ENCODE measurements around the gene MFSD8.
"Not testable (repeated sequence)": the region's sequence is repeated elsewhere in the genome, so short reads cannot be mapped to it uniquely, and the experiment has no call there.

Gene MFSD8

GRCh38 chr4:127931836-127932235 is 33.1 kb downstream of the MFSD8 start:
- not testable (repeated sequence) for DNase-seq

GRCh38 chr4:127930175-127930574 is 34.8 kb downstream of the MFSD8 start:
- no peak for DNase-seq

DNA sequence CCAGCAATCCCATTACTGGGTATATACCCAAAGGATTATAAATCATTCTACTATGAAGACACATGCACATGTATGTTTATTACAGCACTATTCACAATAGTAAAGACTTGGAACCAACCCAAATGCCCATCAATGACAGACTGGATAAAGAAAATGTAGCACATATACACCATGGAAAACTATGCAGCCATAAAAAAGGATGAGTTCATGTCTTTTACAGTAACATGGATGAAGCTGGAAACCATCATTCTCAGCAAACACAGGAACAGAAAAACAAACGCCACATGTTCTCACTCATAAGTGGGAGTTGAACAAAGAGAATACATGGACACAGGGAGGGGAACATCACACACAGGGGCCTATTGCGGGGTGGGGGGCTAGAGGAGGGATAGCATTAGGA is 39.3 kb downstream of the MFSD8 start:
- DNase-seq: not testable (repeated sequence)

- no peak for DNase-seq
Measured at GRCh38 chr4:127922226-127922625, 42.7 kb downstream of the MFSD8 start.

DNA sequence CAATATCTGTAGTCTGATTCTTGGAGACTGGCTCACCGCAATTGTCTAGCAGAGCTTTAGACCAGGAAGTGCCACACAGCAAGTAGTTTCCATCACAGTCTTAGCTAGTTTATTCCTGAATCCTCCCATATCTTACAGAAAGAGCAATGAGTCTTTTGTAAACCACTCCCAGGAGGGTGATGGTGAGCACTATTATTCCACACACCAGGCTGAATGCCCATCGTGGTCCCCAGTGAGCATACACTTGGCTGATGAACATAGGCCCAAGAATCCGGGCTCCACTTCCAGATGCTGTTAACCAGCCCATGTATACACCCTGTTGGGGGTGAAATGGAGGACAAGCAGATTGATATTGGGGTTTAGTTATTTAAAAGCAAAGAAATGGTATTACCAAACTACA is 44.5 kb downstream of the MFSD8 start:
- no peak for DNase-seq

DNA sequence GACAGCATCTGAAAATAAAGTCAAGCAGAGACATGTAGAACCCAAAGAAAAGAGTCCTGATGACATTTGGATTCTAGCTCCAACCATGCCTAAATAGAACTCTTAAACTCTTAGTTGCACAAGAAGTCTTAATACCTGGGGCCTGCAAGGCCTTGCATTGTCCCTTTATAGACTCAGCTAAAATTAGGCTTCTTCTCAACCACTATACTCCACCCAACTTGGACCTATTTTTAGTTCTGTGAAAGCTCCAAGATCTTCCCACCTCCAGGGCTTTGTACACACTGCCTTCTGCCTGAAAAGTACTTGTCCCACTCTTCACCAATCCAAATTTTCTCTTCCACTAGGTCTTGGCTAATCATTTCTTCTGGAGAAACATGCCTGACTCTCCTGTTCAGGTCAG is 47.8 kb downstream of the MFSD8 start:
- DNase-seq: no peak

DNA sequence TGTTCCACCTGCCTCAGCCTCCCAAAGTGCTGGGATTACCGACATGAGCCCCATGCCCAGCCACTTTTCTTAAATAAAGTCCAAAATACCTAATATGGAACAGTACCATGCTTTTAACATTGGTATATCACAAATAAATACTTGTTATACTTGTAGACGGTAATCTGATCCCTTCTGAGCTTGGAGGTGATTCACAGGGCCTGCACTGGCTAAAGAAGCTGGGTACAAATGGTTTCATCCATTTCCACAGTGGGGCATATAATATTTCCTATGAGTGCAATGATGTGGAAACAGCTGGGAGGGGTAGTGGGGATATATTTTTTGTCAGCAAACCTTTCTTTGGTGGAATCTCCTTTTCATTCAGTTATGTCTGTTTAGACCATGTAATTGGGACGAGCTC is 48.5 kb downstream of the MFSD8 start:
- DNase-seq: no peak

GRCh38 chr4:127905029-127905428 is 59.9 kb downstream of the MFSD8 start:
- no peak for DNase-seq

DNA sequence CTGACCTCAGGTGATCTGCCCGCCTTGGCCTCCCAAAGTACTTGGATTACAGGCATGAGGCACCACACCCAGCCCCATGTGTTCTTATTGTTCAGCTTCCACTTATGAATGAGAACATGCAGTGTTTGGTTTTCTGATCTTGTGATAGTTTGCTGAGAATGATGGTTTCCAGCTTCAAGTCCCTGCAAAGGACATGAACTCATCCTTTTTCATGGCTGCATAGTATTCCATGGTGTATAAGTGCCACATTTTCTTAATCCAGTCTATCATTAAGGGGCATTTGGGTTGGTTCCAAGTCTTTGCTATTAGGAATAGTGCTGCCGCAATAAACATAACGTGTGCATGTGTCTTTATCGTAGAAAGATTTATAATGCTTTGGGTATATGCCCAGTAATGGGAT is 65.3 kb downstream of the MFSD8 start:
- DNase-seq: not testable (repeated sequence)

DNA sequence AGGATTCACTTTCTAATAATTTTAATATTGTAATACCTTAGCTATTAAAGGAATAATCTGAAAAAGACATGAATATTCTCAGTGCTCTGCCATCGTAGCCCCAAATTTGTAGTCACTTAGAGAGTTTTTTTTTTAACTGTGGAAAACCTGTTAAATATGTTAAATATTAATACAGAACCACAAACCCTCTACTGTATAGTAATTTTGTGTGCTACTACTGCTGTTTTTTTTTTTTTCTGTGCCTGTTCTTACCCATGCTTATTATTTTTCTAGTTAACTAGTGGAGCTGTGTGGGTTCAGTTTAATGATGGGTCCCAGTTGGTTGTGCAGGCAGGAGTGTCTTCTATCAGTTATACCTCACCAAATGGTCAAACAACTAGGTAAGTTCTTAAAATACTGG is 68.4 kb downstream of the MFSD8 start:
- no peak for DNase-seq

DNA sequence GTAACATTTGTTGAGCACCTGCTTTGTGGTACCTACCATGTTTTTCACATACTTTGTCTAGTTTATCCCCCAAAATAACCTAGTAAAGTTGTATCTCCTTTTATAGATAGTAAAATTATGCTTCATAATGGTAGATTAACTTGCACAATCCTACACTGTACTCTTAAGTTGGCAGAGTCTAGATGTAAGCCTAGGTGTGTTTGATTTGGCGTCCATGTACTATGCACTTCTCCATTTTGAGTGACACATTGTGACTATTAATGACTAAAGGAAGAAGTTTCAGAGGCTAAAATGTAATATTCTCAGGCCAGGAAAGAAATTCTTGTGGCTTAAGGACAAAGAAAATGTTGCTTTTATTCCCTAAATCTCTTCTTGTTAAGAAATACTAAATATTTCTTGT is 68.9 kb downstream of the MFSD8 start:
- DNase-seq: no peak

DNA sequence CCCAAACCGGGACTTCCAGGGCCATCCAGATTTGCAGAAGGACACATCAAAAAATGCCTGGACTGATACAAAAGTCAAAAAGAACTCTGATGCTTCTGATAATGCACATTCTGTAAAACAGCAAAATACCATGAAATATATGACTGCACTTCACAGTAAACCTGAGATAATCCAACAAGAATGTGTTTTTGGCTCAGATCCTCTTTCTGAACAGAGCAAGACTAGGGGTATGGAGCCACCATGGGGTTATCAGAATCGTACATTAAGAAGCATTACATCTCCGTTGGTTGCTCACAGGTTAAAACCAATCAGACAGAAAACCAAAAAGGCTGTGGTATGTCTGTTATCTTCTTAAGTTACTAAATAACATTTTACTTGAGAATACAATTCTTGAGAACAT is 75.1 kb downstream of the MFSD8 start:
- no peak for DNase-seq

- no peak for DNase-seq
Measured at GRCh38 chr4:127888559-127888958, 76.4 kb downstream of the MFSD8 start.

DNA sequence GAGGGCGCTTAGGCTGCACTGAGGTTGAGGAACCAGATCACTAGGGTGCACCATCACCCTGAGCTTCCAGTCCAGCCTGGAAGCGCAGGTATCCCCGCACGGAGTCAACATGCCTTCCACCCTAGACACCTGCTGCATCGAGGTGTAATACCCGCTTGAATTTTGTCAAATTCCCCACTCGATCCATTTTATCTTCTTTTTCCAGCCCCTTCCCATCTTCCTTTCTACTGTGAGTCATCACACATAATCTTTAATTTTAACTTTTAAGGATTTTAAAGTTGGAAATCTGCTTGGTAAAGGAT is 83.5 kb downstream of the MFSD8 start:
- DNase-seq: no peak

DNA sequence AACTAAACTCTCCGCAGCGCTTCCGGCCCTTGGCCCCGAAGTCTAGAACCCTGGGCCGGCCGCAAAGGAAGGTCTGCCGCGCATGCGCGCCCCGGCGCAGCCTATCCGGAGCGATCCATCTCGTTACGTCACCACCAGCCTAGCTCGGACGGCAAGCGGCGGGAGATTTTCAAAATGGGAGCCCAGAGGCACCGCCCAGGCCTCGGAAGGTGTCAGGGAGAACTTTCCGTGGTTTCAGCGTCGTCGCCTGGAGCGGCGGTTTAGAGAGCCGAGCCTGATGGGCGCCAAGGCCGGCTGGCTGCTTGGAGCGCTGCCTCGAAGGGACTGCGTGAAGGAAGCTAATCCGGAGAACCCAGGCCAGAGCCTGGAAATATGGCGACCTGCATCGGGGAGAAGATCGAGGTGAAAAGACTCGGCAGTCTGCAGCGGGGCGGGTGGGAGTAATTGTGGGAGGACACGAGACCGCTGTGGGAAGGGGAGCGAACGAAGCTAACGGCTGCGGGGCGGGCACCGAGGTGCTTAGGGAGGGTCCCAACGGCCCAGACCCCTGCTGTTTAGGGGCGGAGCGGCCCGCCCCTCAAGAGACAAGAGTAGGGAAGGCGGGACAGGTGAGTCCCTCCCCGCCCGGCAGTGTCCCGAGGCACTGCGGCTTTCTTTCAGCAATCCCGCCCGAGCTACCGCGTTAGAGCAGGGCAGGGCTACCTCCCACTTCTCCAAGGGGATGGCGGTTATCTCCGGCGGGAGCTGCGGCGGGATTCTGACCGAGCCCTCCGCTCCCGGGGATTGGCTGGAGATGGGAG is 84.0 kb downstream of the MFSD8 start, which contains the start of gene PLK4:
TSS of gene PLK4 (plus strand) at position 131 of the 800 bp plus-strand sequence. CDS start at position 373, 242 bp downstream.
- peak; percentile 87 for DNase-seq

DNA sequence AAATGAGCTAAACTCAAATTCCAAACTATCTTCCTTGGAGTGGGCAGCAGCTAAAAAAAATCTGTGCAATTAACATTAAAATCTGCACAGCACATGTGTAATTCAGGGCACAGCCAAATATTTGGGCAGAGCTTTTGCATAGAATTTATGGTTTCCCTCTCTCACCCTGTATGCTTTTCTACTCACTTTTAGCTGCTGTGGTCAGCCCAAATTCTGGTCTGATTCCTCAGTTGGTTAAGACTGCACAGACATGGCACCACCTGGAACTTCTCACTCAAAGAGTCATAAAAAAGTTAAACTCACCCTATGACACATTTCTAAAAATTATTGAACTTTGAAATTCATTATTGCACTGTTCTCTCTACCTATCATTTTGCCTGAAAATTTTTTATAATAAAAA is 89.2 kb downstream of the MFSD8 start:
- DNase-seq: no peak

GRCh38 chr4:127870688-127871087 is 94.3 kb downstream of the MFSD8 start:
- DNase-seq: peak; percentile 8

DNA sequence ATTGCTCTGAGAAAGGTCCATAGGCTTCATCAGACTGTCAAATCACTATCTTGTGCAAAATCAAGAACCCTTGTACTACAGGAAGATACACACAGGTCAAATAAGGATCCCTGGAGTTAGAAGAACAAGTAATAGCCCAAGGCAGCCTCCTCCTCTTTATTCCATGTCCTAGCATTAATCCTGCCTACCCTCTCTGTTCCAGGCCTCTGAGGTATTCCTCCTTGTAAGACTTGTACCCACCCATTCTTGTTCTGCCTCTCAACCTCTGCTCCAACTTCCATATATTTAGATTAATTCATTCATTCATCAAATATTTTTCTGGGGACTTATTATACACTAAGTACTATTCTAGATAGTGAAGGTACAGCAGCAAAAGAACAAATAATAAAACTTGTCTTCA is 94.7 kb downstream of the MFSD8 start:
- no peak for DNase-seq

GRCh38 chr4:127868196-127868595 is 96.8 kb downstream of the MFSD8 start:
- DNase-seq: no peak

Measured in HCEC 1CT (cell line).